Activated CD4-positive, alpha-beta T cell treated with anti-CD3 and anti-CD28 coated beads, Interleukin-2, amount 10 ng/mL, durations not matched to agents 7 days and 5 days (primary cell): Measurements from ENCODE around the gene ANO2. TPM values are rescaled to one million over a fixed set of nuclear protein-coding genes. Genes with fewer than 3 reads are reported as not detected.

ENCODE experiments used
- CTCF ChIA-PET: fragments of 350-600 bp; sonication (Branson Sonifier 250); formaldehyde crosslinking; loops from one replicate; lab custom pipeline; 2021; ENCODE audit warnings: antibody characterized with exemption; lab: Charles Lee
- POLR2A ChIA-PET: fragments of 350-600 bp; sonication (Branson Sonifier 250); formaldehyde crosslinking; loops from one replicate; lab custom pipeline; 2021; ENCODE audit warnings: antibody characterized with exemption; lab: Charles Lee
- DNase-seq: peaks from one replicate; pipeline ENCODE4 v3.0.0-alpha.2; 2020
- H3K27ac Mint-ChIP-seq: one replicate; pipeline ENCODE4 v1.8.0; 2021; ENCODE audit warnings: mild to moderate bottlenecking, moderate library complexity, mixed read lengths
- H3K27me3 Mint-ChIP-seq: one replicate; pipeline ENCODE4 v1.8.0; 2021; ENCODE audit warnings: mixed read lengths
- H3K36me3 Mint-ChIP-seq: one replicate; pipeline ENCODE4 v1.8.0; 2021; ENCODE audit warnings: low read depth, mixed read lengths
- H3K4me1 Mint-ChIP-seq: one replicate; pipeline ENCODE4 v1.8.0; 2021; ENCODE audit warnings: mixed read lengths
- H3K4me3 Mint-ChIP-seq: one replicate; pipeline ENCODE4 v1.8.0; 2021; ENCODE audit warnings: mild to moderate bottlenecking, moderate library complexity, mixed read lengths
- H3K9me3 Mint-ChIP-seq: one replicate; pipeline ENCODE4 v1.8.0; 2021; ENCODE audit warnings: mixed read lengths
- total RNA-seq, 2 experiments: library from RNA; stranded (reverse); gene quantifications; one replicate each; pipeline ENCODE4 v1.2.3, GENCODE V29; 2021

Gene ANO2
- total RNA-seq, 2 experiments from 2014 or later, result not detected

DNA sequence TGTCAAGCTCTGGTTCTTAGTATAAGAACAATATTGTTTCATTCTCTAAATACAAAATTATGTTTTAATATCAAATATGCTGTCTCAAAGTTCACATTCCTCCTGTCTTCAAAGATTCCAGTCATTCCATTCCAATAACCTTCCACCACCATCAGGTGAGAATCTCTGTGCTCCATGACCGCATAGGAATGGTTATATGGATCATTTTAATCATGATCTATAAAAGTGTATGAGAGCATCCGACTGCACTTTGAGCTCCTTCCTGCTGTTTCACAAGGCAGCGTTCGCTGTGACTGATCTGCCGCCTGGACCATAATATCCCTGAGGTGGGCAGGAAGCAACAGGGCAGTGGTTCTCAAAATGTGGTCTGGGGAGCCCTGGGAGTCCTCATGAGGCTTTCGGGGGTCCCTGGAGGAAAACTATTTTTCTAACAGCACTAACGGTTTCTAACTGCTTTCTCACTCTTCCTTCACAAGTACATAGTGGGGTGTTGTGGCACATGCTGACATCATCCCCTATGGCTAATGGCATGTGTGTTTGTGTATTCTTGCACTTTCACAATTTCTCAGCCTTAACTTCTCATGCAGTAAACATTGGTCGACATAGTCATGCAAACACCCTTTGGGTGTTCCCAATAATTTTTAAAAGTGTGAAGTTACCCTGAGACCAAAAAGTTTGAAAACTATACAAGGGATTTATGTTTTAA is 137.4 kb downstream of the ANO2 start:
- ChIA-PET POLR2A (no interaction called here), CTCF (no interaction called here)
- no peak overlapping the region for H3K4me3 Mint-ChIP-seq
- no peak overlapping the region for H3K27ac Mint-ChIP-seq
- DNase-seq, result no peak
- H3K9me3 Mint-ChIP-seq, result no peaks in the 10 kb centered on the region
- no peaks in the 10 kb centered on the region for H3K27me3 Mint-ChIP-seq
- H3K36me3 Mint-ChIP-seq, result no peaks in the 10 kb centered on the region
- no peaks in the 10 kb centered on the region for H3K4me1 Mint-ChIP-seq

GRCh38 chr12:5807090-5807414 is 138.0 kb downstream of the ANO2 start:
- POLR2A ChIA-PET, result no interaction called here
- no peaks in the 10 kb centered on the region for H3K4me1 Mint-ChIP-seq
- no peaks in the 10 kb centered on the region for H3K36me3 Mint-ChIP-seq
- H3K27me3 Mint-ChIP-seq, result no peaks in the 10 kb centered on the region
- CTCF ChIA-PET, result no interaction called here
- no peaks in the 10 kb centered on the region for H3K9me3 Mint-ChIP-seq
- H3K4me3 Mint-ChIP-seq, result no peak overlapping the region
- DNase-seq, result no peak
- no peak overlapping the region for H3K27ac Mint-ChIP-seq

DNA sequence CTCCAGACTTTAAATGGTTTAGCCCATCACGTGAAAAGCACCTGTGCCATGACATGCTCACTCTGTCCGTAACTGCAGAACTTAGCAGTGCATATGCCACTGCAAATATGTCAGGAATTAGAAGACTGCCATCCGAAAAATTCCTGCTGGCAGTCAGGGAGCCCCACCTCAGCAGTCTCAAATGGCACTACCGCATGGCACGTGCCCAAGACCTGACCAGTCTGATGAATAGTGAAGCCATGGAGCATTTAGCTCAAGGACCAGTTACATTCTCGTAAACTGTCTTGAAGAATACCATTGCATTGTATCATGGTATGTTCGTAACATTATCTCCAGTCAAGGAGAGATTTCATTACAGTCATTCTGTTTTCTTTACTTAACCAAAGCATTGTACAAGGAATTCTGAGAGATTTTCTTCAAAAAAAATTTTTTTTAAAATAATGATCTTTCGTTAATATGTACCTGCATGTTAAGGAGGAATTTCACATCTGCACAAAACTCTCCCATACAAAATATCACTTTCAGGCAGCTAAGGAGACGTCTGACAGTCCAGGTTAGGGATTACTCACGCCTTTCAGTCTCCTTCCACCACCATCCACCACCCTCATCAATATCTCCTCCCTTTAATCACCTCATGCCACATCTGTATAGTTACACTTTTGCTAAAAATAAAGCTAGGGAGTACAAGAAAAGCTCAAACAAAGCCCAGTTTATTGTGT is 138.5 kb downstream of the ANO2 start:
- H3K36me3 Mint-ChIP-seq, result no peaks in the 10 kb centered on the region
- no peaks in the 10 kb centered on the region for H3K4me1 Mint-ChIP-seq
- H3K4me3 Mint-ChIP-seq, result no peak overlapping the region
- no peak for DNase-seq
- ChIA-PET POLR2A (no interaction called here), CTCF (no interaction called here)
- no peaks in the 10 kb centered on the region for H3K9me3 Mint-ChIP-seq
- H3K27ac Mint-ChIP-seq, result no peak overlapping the region
- H3K27me3 Mint-ChIP-seq, result no peaks in the 10 kb centered on the region

GRCh38 chr12:5803532-5803931 is 141.5 kb downstream of the ANO2 start:
- no peaks in the 10 kb centered on the region for H3K4me1 Mint-ChIP-seq
- H3K36me3 Mint-ChIP-seq, result no peaks in the 10 kb centered on the region
- no peak overlapping the region for H3K4me3 Mint-ChIP-seq
- CTCF ChIA-PET, result no interaction called here
- no peaks in the 10 kb centered on the region for H3K9me3 Mint-ChIP-seq
- POLR2A ChIA-PET, result no interaction called here
- DNase-seq, result no peak
- no peak overlapping the region for H3K27ac Mint-ChIP-seq
- no peaks in the 10 kb centered on the region for H3K27me3 Mint-ChIP-seq

GRCh38 chr12:5798242-5799015 is 146.6 kb downstream of the ANO2 start:
- ChIA-PET POLR2A (no interaction called here), CTCF (interaction anchor here (0.6 kb wide), 1 partner anchor 49 kb away, joined by 3 read pairs; no protein-coding TSS in a partner anchor)
- Mint-ChIP-seq H3K36me3 (no peaks in the 10 kb centered on the region), H3K27me3 (no peaks in the 10 kb centered on the region), H3K4me3 (no peak overlapping the region), H3K27ac (no peak overlapping the region), H3K4me1 (no peaks in the 10 kb centered on the region), H3K9me3 (no peaks in the 10 kb centered on the region)
- DNase-seq, result no peak

- H3K27me3 Mint-ChIP-seq, result no peaks in the 10 kb centered on the region
- H3K27ac Mint-ChIP-seq, result no peak overlapping the region
- ChIA-PET POLR2A (no interaction called here), CTCF (interaction anchor here (0.6 kb wide), 1 partner anchor 48 kb away, joined by 3 read pairs; no protein-coding TSS in a partner anchor)
- no peaks in the 10 kb centered on the region for H3K36me3 Mint-ChIP-seq
- no peaks in the 10 kb centered on the region for H3K4me1 Mint-ChIP-seq
- DNase-seq, result no peak
- H3K9me3 Mint-ChIP-seq, result no peaks in the 10 kb centered on the region
- H3K4me3 Mint-ChIP-seq, result no peak overlapping the region
Measured at GRCh38 chr12:5797661-5798060, 147.4 kb downstream of the ANO2 start.

GRCh38 chr12:5796959-5797225 is 148.2 kb downstream of the ANO2 start:
- Mint-ChIP-seq H3K27me3 (no peaks in the 10 kb centered on the region), H3K36me3 (no peaks in the 10 kb centered on the region)
- CTCF ChIA-PET, result no interaction called here

DNA sequence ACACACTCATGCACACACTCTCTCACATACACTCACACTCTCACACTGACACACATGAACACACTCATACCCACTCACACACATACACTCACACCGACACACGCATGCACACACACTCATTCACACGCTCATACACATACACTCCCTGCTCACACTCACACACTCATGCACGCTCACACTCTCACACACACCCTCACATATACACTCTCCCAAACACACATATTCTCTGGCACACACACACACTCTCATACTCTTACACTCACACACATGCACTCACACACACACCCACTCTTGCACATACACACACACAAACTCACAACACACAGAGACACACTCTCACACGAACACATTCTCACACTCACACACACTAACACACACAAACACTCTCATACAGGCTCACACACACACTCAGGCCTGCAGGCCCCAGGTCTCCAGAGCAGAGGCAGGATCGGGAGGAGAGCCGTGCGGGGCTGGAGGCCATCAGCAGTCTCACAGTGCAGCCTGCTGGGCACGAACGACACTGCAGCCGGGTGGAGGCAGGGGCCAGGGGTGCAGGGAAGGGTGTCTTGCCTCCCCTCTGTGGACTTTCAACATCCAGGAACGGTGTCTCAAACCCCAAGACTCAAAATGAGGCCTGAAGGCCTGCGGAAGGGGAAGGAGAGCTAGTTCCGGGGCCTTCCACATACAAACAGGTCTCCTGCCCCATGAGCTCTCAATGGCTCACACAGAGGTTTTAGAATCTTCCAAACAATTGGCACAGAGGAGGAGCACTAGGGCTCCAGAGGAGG is 148.7 kb downstream of the ANO2 start:
- POLR2A ChIA-PET, result no interaction called here
- DNase-seq, result peak; percentile 10
- no peaks in the 10 kb centered on the region for H3K9me3 Mint-ChIP-seq
- no peaks in the 10 kb centered on the region for H3K4me1 Mint-ChIP-seq
- CTCF ChIA-PET, result no interaction called here
- no peak overlapping the region for H3K4me3 Mint-ChIP-seq
- H3K27me3 Mint-ChIP-seq, result no peaks in the 10 kb centered on the region
- H3K27ac Mint-ChIP-seq, result no peak overlapping the region
- no peaks in the 10 kb centered on the region for H3K36me3 Mint-ChIP-seq

More at GRCh38 chr12:5796959-5797225, 148.2 kb downstream of the ANO2 start:
- POLR2A ChIA-PET, result no interaction called here
- Mint-ChIP-seq H3K9me3 (no peaks in the 10 kb centered on the region), H3K4me3 (no peak overlapping the region), H3K27ac (no peak overlapping the region), H3K4me1 (no peaks in the 10 kb centered on the region)
- no peak for DNase-seq

- no peak for DNase-seq
- ChIA-PET POLR2A (no interaction called here), CTCF (no interaction called here)
- Mint-ChIP-seq H3K27ac (no peak overlapping the region), H3K36me3 (no peaks in the 10 kb centered on the region), H3K27me3 (no peaks in the 10 kb centered on the region), H3K9me3 (no peaks in the 10 kb centered on the region), H3K4me3 (no peak overlapping the region), H3K4me1 (no peaks in the 10 kb centered on the region)
Measured at GRCh38 chr12:5794156-5794555, 150.9 kb downstream of the ANO2 start.

DNA sequence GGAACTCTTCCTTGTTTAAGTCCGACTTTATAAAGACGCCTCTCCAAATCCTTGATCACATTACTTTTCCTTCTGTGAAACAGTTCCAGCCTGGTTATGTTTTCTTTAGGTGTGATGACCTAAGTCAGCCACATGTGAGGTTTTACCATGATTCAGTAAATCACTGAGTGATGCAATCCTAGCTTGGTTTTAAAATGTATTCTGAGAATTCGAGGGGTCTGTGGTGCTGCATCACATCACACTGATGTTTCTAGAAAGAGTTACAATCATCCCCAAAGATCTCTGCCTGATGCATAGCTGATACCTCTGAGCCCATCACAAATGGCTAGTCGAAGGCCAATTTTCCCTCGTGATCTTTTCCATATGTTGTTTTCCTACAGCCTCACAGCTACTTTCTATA is 152.7 kb downstream of the ANO2 start:
- DNase-seq, result no peak
- CTCF ChIA-PET, result no interaction called here
- POLR2A ChIA-PET, result no interaction called here
- no peaks in the 10 kb centered on the region for H3K9me3 Mint-ChIP-seq
- H3K27me3 Mint-ChIP-seq, result no peaks in the 10 kb centered on the region
- no peaks in the 10 kb centered on the region for H3K36me3 Mint-ChIP-seq
- no peaks in the 10 kb centered on the region for H3K4me1 Mint-ChIP-seq
- no peak overlapping the region for H3K4me3 Mint-ChIP-seq
- H3K27ac Mint-ChIP-seq, result no peak overlapping the region

- Mint-ChIP-seq H3K27ac (no peak overlapping the region), H3K9me3 (no peaks in the 10 kb centered on the region), H3K27me3 (no peaks in the 10 kb centered on the region), H3K4me1 (no peaks in the 10 kb centered on the region), H3K36me3 (no peaks in the 10 kb centered on the region), H3K4me3 (no peak overlapping the region)
- no peak for DNase-seq
- CTCF ChIA-PET, result no interaction called here
- POLR2A ChIA-PET, result no interaction called here
Measured at GRCh38 chr12:5789469-5789968, 155.5 kb downstream of the ANO2 start.

DNA sequence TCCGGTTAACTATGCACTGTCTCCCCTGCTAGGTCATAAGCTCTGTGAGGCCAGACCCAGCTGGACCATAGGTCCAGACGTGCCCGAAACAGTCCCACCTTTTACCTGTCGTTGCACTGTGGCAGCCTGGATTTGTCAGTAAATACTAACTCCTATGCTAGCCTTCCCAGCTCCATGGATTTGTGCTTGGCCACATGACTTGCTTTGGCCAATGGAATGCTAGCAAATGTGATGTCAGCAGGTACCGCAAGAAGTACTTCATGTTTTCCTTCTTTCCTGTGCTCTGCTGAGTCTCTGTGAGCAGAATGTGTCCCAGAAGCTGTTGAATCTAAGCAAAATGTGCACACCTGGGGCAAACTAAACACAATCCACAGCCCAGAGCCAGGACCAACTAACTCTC is 157.2 kb downstream of the ANO2 start:
- no peak for DNase-seq
- ChIA-PET POLR2A (no interaction called here), CTCF (interaction anchor here (0.8 kb wide), 1 partner anchor 57 kb away, joined by 3 read pairs; no protein-coding TSS in a partner anchor)
- H3K9me3 Mint-ChIP-seq, result no peaks in the 10 kb centered on the region
- no peaks in the 10 kb centered on the region for H3K36me3 Mint-ChIP-seq
- H3K27ac Mint-ChIP-seq, result no peak overlapping the region
- H3K27me3 Mint-ChIP-seq, result no peaks in the 10 kb centered on the region
- no peak overlapping the region for H3K4me3 Mint-ChIP-seq
- H3K4me1 Mint-ChIP-seq, result no peaks in the 10 kb centered on the region
